Measurements from ENCODE around the gene MLEC.

DNA sequence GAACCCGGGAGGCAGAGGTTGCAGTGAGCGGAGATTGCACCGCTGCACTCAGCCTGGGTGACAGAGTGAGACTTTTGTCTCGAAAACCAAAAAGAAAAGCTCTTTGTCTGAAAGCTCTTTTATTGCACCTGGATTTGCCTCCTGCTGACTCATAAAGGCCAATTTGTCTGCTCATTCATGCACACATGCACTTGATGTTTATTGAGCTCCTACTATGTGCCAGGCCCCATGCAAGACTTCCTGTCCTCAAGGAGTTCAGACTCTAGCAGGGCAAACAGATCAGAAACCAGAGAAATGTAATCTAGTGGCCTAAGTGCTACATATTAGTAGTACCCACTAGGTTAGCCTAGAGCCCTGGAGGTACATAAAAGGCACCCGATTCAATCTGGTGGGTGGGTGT is 16.3 kb upstream of the MLEC start:
- TF ChIP-seq, protein P1, sequence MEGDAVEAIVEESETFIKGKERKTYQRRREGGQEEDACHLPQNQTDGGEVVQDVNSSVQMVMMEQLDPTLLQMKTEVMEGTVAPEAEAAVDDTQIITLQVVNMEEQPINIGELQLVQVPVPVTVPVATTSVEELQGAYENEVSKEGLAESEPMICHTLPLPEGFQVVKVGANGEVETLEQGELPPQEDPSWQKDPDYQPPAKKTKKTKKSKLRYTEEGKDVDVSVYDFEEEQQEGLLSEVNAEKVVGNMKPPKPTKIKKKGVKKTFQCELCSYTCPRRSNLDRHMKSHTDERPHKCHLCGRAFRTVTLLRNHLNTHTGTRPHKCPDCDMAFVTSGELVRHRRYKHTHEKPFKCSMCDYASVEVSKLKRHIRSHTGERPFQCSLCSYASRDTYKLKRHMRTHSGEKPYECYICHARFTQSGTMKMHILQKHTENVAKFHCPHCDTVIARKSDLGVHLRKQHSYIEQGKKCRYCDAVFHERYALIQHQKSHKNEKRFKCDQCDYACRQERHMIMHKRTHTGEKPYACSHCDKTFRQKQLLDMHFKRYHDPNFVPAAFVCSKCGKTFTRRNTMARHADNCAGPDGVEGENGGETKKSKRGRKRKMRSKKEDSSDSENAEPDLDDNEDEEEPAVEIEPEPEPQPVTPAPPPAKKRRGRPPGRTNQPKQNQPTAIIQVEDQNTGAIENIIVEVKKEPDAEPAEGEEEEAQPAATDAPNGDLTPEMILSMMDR (IDR thresholded peaks at IDR 0.05; ENCODE audit: borderline replicate concordance, extremely low read depth, low read length, poor library complexity, severe bottlenecking), result no peak
- TF ChIP-seq EZH2 (IDR thresholded peaks at IDR 0.05; ENCODE audit: borderline replicate concordance, low read depth, low read length, severe bottlenecking), result no peak
